HG03460 (cell line): ENCODE results near the gene WT1.
"Not testable (repeated sequence)": the region's sequence is repeated elsewhere in the genome, so short reads cannot be mapped to it uniquely, and the experiment has no call there.

ENCODE experiments used
- ATAC-seq: cut with Tn5 transposase; IDR thresholded peaks from one replicate; pipeline ENCODE4 v1.9.1; 2021; ENCODE audit not compliant: unreplicated experiment

The WT1 gene

GRCh38 chr11:32388871-32389770 is 46.2 kb downstream of the WT1 start:
- ATAC-seq: no peak

- no peak for ATAC-seq
Measured at GRCh38 chr11:32388365-32388764, 47.0 kb downstream of the WT1 start.

GRCh38 chr11:32387411-32387810 is 47.9 kb downstream of the WT1 start:
- ATAC-seq: no peak

- no peak for ATAC-seq
Measured at GRCh38 chr11:32386770-32387377, 48.5 kb downstream of the WT1 start.

- ATAC-seq: no peak
Measured at GRCh38 chr11:32385998-32386397, 49.3 kb downstream of the WT1 start.

GRCh38 chr11:32382339-32383049 is 52.8 kb downstream of the WT1 start:
- no peak for ATAC-seq

- ATAC-seq: no peak
Measured at GRCh38 chr11:32381179-32381578, 54.2 kb downstream of the WT1 start.

GRCh38 chr11:32379719-32380118 is 55.6 kb downstream of the WT1 start:
- no peak for ATAC-seq

- no peak for ATAC-seq
Measured at GRCh38 chr11:32375826-32376225, 59.5 kb downstream of the WT1 start.

- ATAC-seq: peak; percentile 65
Measured at GRCh38 chr11:32374261-32374711, 61.1 kb downstream of the WT1 start.

- not testable (repeated sequence) for ATAC-seq
Measured at GRCh38 chr11:32369987-32370386, 65.4 kb downstream of the WT1 start.

- ATAC-seq: no peak
Measured at GRCh38 chr11:32366666-32367065, 68.7 kb downstream of the WT1 start.

GRCh38 chr11:32365192-32365591 is 70.1 kb downstream of the WT1 start:
- no peak for ATAC-seq

- ATAC-seq: no peak
Measured at GRCh38 chr11:32358729-32359128, 76.6 kb downstream of the WT1 start.

- no peak for ATAC-seq
Measured at GRCh38 chr11:32353884-32354283, 81.5 kb downstream of the WT1 start.

- no peak for ATAC-seq
Measured at GRCh38 chr11:32348502-32348901, 86.8 kb downstream of the WT1 start.

GRCh38 chr11:32344946-32345345 is 90.4 kb downstream of the WT1 start:
- ATAC-seq: no peak

GRCh38 chr11:32343325-32344008 is 91.9 kb downstream of the WT1 start:
- ATAC-seq: no peak

- no peak for ATAC-seq
Measured at GRCh38 chr11:32341620-32342613, 93.4 kb downstream of the WT1 start.

- ATAC-seq: no peak
Measured at GRCh38 chr11:32340181-32340580, 95.2 kb downstream of the WT1 start.
